ENCODE data around the gene THOC7.
A peak's percentile ranks its signal among the peaks of the same experiment; 100 is the strongest.

THOC7 gene

GRCh38 chr3:63807961-63808565 is 55.5 kb downstream of the THOC7 start:
- Histone ChIP-seq H3K36me3 (no peaks in the 10 kb centered on the region), H3K27ac (peak overlapping the region; percentile 83), H3K27me3 (no peaks in the 10 kb centered on the region), H3K4me1 (ENCODE audit: control insufficient read depth in 1 of 2, insufficient read depth in 1 of 2, low read depth in 1 of 2, low read length in 1 of 2) (peaks cover 21 to 28% of the 10 kb centered on the region in 2 experiments), H3K4me3 (ENCODE audit: low read depth in 1 of 2, low read length in 1 of 2) (peak overlapping the region; percentile 31 to 39), H3K9me3 (no peaks in the 10 kb centered on the region)
- TF ChIP-seq CTCF (IDR thresholded peaks at IDR 0.05), result no peak

- Histone ChIP-seq H3K4me3 (ENCODE audit: low read depth in 1 of 2, low read length in 1 of 2) (no peak overlapping the region), H3K36me3 (no peaks in the 10 kb centered on the region), H3K4me1 (ENCODE audit: control insufficient read depth in 1 of 2, insufficient read depth in 1 of 2, low read depth in 1 of 2, low read length in 1 of 2) (peaks cover 30 to 39% of the 10 kb centered on the region in 2 experiments), H3K27ac (no peak overlapping the region), H3K9me3 (no peaks in the 10 kb centered on the region), H3K27me3 (no peaks in the 10 kb centered on the region)
- TF ChIP-seq CTCF (IDR thresholded peaks at IDR 0.05), result no peak
Observed at GRCh38 chr3:63803911-63804310, 59.7 kb downstream of the THOC7 start.

GRCh38 chr3:63800097-63800496 is 63.5 kb downstream of the THOC7 start:
- no peaks in the 10 kb centered on the region for H3K9me3 ChIP-seq
- H3K27me3 ChIP-seq, result peaks cover 13% of the 10 kb centered on the region
- TF ChIP-seq CTCF (IDR thresholded peaks at IDR 0.05), result no peak

GRCh38 chr3:63798949-63799348 is 64.7 kb downstream of the THOC7 start:
- TF ChIP-seq CTCF (IDR thresholded peaks at IDR 0.05), result no peak

More at GRCh38 chr3:63800097-63800496, 63.5 kb downstream of the THOC7 start:
- Histone ChIP-seq H3K4me1 (ENCODE audit: control insufficient read depth in 1 of 2, insufficient read depth in 1 of 2, low read depth in 1 of 2, low read length in 1 of 2) (peaks cover 15 to 21% of the 10 kb centered on the region in 2 experiments), H3K4me3 (ENCODE audit: low read depth in 1 of 2, low read length in 1 of 2) (no peak overlapping the region), H3K36me3 (no peaks in the 10 kb centered on the region), H3K27ac (no peak overlapping the region)

GRCh38 chr3:63798544-63798943 is 65.1 kb downstream of the THOC7 start:
- no peak for TF ChIP-seq CTCF (IDR thresholded peaks at IDR 0.05)
- Histone ChIP-seq H3K36me3 (no peaks in the 10 kb centered on the region), H3K4me3 (ENCODE audit: low read depth in 1 of 2, low read length in 1 of 2) (no peak overlapping the region), H3K27me3 (peaks cover 29% of the 10 kb centered on the region), H3K4me1 (ENCODE audit: control insufficient read depth in 1 of 2, insufficient read depth in 1 of 2, low read depth in 1 of 2, low read length in 1 of 2) (peaks cover 15 to 21% of the 10 kb centered on the region in 2 experiments), H3K9me3 (no peaks in the 10 kb centered on the region), H3K27ac (no peak overlapping the region)

More at GRCh38 chr3:63798949-63799348, 64.7 kb downstream of the THOC7 start:
- Histone ChIP-seq H3K4me3 (ENCODE audit: low read depth in 1 of 2, low read length in 1 of 2) (no peak overlapping the region), H3K27me3 (peaks cover 25% of the 10 kb centered on the region), H3K4me1 (ENCODE audit: control insufficient read depth in 1 of 2, insufficient read depth in 1 of 2, low read depth in 1 of 2, low read length in 1 of 2) (peaks cover 15 to 21% of the 10 kb centered on the region in 2 experiments), H3K9me3 (no peaks in the 10 kb centered on the region), H3K27ac (no peak overlapping the region), H3K36me3 (no peaks in the 10 kb centered on the region)
